Renal cortex interstitium (tissue), 15 donors: ENCODE measurements around the gene DPY19L3. TPM values are rescaled to one million over a fixed set of nuclear protein-coding genes. Genes with fewer than 3 reads are reported as not detected.
"Not testable (repeated sequence)": the region's sequence is repeated elsewhere in the genome, so short reads cannot be mapped to it uniquely, and the experiment has no call there.

Experiments
- DNase-seq, 11 donors: peaks; one replicate each; pipeline ENCODE4 v3.0.0-alpha.2; 2013; ENCODE audit warnings: low read depth in 9 of 11, low spot score in 4 of 11; ENCODE audit errors: extremely low read depth in 1 of 11
- long read RNA-seq, 16 experiments: transcript quantifications; one replicate each; lab custom pipeline, GENCODE V29; 2026
- polyA plus RNA-seq, 3 donors: library from polyadenylated mRNA; unstranded; fragments of 120-200 nt; gene quantifications; one replicate each; pipeline ENCODE4 v1.2.1, GENCODE V29; 2013; ENCODE audit not compliant: insufficient read length in 3 of 3

Gene DPY19L3
- 10 to 100 TPM; 59.5 to 72.0 (median 70.0) TPM for polyA plus RNA-seq
- long read RNA-seq, donor 1, full-length matches to known transcripts = 2 of 2 reads
- long read RNA-seq, donor 1, partial matches to known transcripts = 0 of 2 reads
- long read RNA-seq, donor 1, other reads (novel, unspliced or antisense) = 0 of 2 reads
- long read RNA-seq, donor 2, full-length matches to known transcripts = 3 of 3 reads
- long read RNA-seq, donor 2, partial matches to known transcripts = 0 of 3 reads
- long read RNA-seq, donor 2, other reads (novel, unspliced or antisense) = 0 of 3 reads
- long read RNA-seq, donor 3, full-length matches to known transcripts = 11 of 11 reads
- long read RNA-seq, donor 3, partial matches to known transcripts = 0 of 11 reads
- long read RNA-seq, donor 3, other reads (novel, unspliced or antisense) = 0 of 11 reads
- long read RNA-seq, donor 4, full-length matches to known transcripts = 2 of 2 reads
- long read RNA-seq, donor 4, partial matches to known transcripts = 0 of 2 reads
- long read RNA-seq, donor 4, other reads (novel, unspliced or antisense) = 0 of 2 reads
- long read RNA-seq, donor 5, full-length matches to known transcripts = 13 of 25 reads
- long read RNA-seq, donor 5, partial matches to known transcripts = 12 of 25 reads
- long read RNA-seq, donor 5, other reads (novel, unspliced or antisense) = 0 of 25 reads
- long read RNA-seq, donor 6, full-length matches to known transcripts = 8 of 8 reads
- long read RNA-seq, donor 6, partial matches to known transcripts = 0 of 8 reads
- long read RNA-seq, donor 6, other reads (novel, unspliced or antisense) = 0 of 8 reads
- long read RNA-seq, donor 7, full-length matches to known transcripts = 6 of 6 reads
- long read RNA-seq, donor 7, partial matches to known transcripts = 0 of 6 reads
- long read RNA-seq, donor 7, other reads (novel, unspliced or antisense) = 0 of 6 reads
- long read RNA-seq, donor 8, full-length matches to known transcripts = 5 of 5 reads
- long read RNA-seq, donor 8, partial matches to known transcripts = 0 of 5 reads
- long read RNA-seq, donor 8, other reads (novel, unspliced or antisense) = 0 of 5 reads
- long read RNA-seq, donor 9, full-length matches to known transcripts = 3 of 3 reads
- long read RNA-seq, donor 9, partial matches to known transcripts = 0 of 3 reads
- long read RNA-seq, donor 9, other reads (novel, unspliced or antisense) = 0 of 3 reads
- long read RNA-seq, donor 10, full-length matches to known transcripts = 5 of 10 reads
- long read RNA-seq, donor 10, partial matches to known transcripts = 5 of 10 reads
- long read RNA-seq, donor 10, other reads (novel, unspliced or antisense) = 0 of 10 reads
- long read RNA-seq, donor 11, full-length matches to known transcripts = 10 of 10 reads
- long read RNA-seq, donor 11, partial matches to known transcripts = 0 of 10 reads
- long read RNA-seq, donor 11, other reads (novel, unspliced or antisense) = 0 of 10 reads
- long read RNA-seq, donor 12 = 0 reads
- long read RNA-seq, donor 13, full-length matches to known transcripts = 9 of 9 reads
- long read RNA-seq, donor 13, partial matches to known transcripts = 0 of 9 reads
- long read RNA-seq, donor 13, other reads (novel, unspliced or antisense) = 0 of 9 reads
- long read RNA-seq, donor 14, full-length matches to known transcripts = 3 of 3 reads
- long read RNA-seq, donor 14, partial matches to known transcripts = 0 of 3 reads
- long read RNA-seq, donor 14, other reads (novel, unspliced or antisense) = 0 of 3 reads
- long read RNA-seq, donor 15, full-length matches to known transcripts = 2 of 2 reads
- long read RNA-seq, donor 15, partial matches to known transcripts = 0 of 2 reads
- long read RNA-seq, donor 15, other reads (novel, unspliced or antisense) = 0 of 2 reads
- long read RNA-seq, donor 16, full-length matches to known transcripts = 6 of 6 reads
- long read RNA-seq, donor 16, partial matches to known transcripts = 0 of 6 reads
- long read RNA-seq, donor 16, other reads (novel, unspliced or antisense) = 0 of 6 reads

GRCh38 chr19:32405431-32406160 lies at the start of gene DPY19L3:
Gene DPY19L3 (plus strand): TSS chr19:32405770. CDS start chr19:32408254, 2,484 bp downstream.
- peak; percentile 85 to 94 (median 91) for DNase-seq

- no peak for DNase-seq
These were observed 47.9 kb upstream of the DPY19L3 start for GRCh38 chr19:32357720-32358119.

GRCh38 chr19:32358321-32358720 lies 47.2 kb upstream of the DPY19L3 start:
- no peak for DNase-seq

GRCh38 chr19:32359581-32359980 lies 46.0 kb upstream of the DPY19L3 start:
- DNase-seq = no peak

- DNase-seq = no peak
These were observed 43.8 kb upstream of the DPY19L3 start for GRCh38 chr19:32361574-32362317.

GRCh38 chr19:32362318-32362691 lies 43.3 kb upstream of the DPY19L3 start:
- no peak for DNase-seq

- DNase-seq = no peak
These were observed 42.4 kb upstream of the DPY19L3 start for GRCh38 chr19:32363175-32363574.

GRCh38 chr19:32363632-32364031 lies 41.9 kb upstream of the DPY19L3 start:
- no peak for DNase-seq

- no peak for DNase-seq
These were observed 41.5 kb upstream of the DPY19L3 start for GRCh38 chr19:32364040-32364439.

GRCh38 chr19:32367063-32367462 lies 38.5 kb upstream of the DPY19L3 start:
- no peak for DNase-seq

GRCh38 chr19:32367948-32368536 lies 37.5 kb upstream of the DPY19L3 start:
- no peak for DNase-seq

- DNase-seq = no peak
These were observed 36.8 kb upstream of the DPY19L3 start for GRCh38 chr19:32368787-32369186.

GRCh38 chr19:32372726-32373517 lies 32.6 kb upstream of the DPY19L3 start:
- DNase-seq = no peak

GRCh38 chr19:32373585-32374295 lies 31.8 kb upstream of the DPY19L3 start:
- DNase-seq = peak in 7 of 11 donors; percentile 16 to 68 (median 24)

- not testable (repeated sequence) for DNase-seq
These were observed 31.2 kb upstream of the DPY19L3 start for GRCh38 chr19:32374362-32374761.
